Measurements from ENCODE around the gene IQCF2.
"Not testable (repeated sequence)": the region's sequence is repeated elsewhere in the genome, so short reads cannot be mapped to it uniquely, and the experiment has no call there.

Gene IQCF2

DNA sequence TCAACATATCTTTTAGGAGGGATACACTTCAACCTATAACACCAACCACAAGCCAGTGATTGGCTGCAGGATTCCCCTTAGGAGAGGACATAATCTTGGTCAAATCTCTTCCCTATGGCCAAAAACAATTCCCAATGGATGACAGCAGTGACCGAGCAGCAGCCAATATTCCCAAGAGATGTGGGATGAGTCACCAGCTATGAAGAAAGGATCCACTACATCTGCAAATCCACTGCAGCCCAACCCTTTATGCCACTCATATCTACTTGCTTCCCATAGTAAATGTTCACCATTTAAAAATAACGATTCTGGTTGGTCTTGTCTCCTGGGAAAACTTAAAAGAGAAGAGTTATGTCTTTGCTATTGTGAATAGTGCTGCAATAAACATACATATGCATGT is 18.5 kb downstream of the IQCF2 start:
- Histone ChIP-seq H3K9me3 (ENCODE audit: low read length) (no peaks in the 10 kb centered on the region), H3K4me3 (ENCODE audit: low read depth in 1 of 2, low read length in 2 of 2) (no peak overlapping the region), H3K27me3 (ENCODE audit: control insufficient read depth in 1 of 2, insufficient read depth in 2 of 2, low read length in 2 of 2) (no peaks in the 10 kb centered on the region)

DNA sequence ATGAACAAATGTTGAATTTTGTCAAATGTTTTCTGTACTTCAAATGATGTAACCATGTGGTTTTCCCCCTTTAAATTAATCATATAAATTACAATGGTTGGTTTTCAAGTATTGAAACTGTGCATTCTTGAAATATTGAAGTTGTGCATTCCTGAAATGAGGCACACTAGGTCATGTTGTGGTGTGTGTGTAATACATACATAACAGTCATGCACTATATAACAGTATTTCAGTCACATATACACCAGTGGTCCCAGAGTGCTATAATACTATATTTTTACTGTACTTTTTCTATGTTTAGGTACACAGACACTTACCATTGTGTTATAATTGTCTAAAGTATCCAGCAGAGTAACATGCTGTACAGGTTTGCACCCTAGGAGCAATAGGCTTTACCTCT is 25.0 kb downstream of the IQCF2 start:
- no peak overlapping the region for H3K27ac ChIP-seq (ENCODE audit: low read depth, low read length)
- no peaks in the 10 kb centered on the region for H3K4me1 ChIP-seq (ENCODE audit: insufficient read depth, low read length)
- H3K9ac ChIP-seq (ENCODE audit: low read length): no peak overlapping the region
- no peaks in the 10 kb centered on the region for H3K27me3 ChIP-seq (ENCODE audit: control insufficient read depth in 1 of 2, insufficient read depth in 2 of 2, low read length in 2 of 2)
- no peaks in the 10 kb centered on the region for H3K9me3 ChIP-seq (ENCODE audit: low read length)
- no peaks in the 10 kb centered on the region for H3K36me3 ChIP-seq (ENCODE audit: insufficient read depth, low read length)
- no peak overlapping the region for H3K4me3 ChIP-seq (ENCODE audit: low read depth in 1 of 2, low read length in 2 of 2)

More for the DNA sequence above, 18.5 kb downstream of the IQCF2 start:
- no peak overlapping the region for H3K27ac ChIP-seq (ENCODE audit: low read depth, low read length)
- no peak overlapping the region for H3K9ac ChIP-seq (ENCODE audit: low read length)
- H3K4me1 ChIP-seq (ENCODE audit: insufficient read depth, low read length): no peaks in the 10 kb centered on the region
- no peaks in the 10 kb centered on the region for H3K36me3 ChIP-seq (ENCODE audit: insufficient read depth, low read length)

DNA sequence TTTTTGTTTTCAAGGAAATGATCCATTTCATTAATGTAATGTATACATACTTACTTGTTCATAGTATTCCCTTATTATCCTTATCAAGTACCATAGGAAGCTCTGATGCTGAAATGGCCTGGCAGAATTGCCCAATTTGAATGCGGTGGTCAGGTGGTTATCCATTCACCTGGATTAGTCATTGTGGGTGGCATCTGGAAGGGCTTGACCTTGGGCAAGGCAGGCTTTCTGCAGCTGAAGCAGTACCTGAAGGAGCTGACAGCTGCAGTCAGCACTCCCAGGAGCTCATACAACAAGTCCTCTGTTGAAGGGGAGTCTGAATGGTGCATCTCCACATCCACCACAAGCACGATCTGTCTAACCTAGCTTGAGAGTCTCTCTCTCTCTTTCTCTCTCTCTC is 26.2 kb downstream of the IQCF2 start:
- Histone ChIP-seq H3K4me3 (ENCODE audit: low read depth in 1 of 2, low read length in 2 of 2) (no peak overlapping the region), H3K36me3 (ENCODE audit: insufficient read depth, low read length) (no peaks in the 10 kb centered on the region), H3K9me3 (ENCODE audit: low read length) (no peaks in the 10 kb centered on the region), H3K27me3 (ENCODE audit: control insufficient read depth in 1 of 2, insufficient read depth in 2 of 2, low read length in 2 of 2) (no peaks in the 10 kb centered on the region), H3K27ac (ENCODE audit: low read depth, low read length) (no peak overlapping the region), H3K4me1 (ENCODE audit: insufficient read depth, low read length) (no peaks in the 10 kb centered on the region), H3K9ac (ENCODE audit: low read length) (no peak overlapping the region)

DNA sequence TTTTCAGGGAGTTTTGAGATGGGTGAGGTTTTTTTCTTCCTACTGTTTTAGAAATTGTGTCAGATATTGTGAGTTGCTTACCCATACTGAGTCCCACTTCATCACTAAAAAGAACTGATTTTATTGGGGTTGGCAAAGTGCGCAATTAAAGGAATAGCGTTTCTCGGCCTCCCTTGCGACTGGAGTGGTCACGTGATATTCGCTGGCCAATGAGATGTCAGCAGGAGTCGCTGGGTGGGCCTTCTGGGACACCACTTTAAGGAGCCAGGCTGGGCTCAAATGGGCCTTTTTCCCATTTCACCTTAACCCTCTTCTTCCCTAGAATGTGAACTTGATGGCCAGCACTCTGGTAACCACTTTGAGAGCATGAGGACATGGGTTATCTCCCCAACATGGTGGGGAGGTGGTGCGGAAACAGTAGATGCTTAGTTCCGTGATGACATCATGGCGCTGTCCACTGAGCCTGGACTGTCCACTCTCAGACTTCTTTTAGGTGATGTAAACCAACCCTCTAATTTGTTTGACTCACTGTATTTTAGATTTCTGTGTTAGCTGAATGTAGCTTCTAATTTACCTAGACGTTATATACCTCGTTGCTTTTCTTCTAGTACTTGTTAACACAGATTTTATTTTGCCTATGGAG is 27.2 kb downstream of the IQCF2 start:
- Histone ChIP-seq H3K27ac (ENCODE audit: low read depth, low read length) (no peak overlapping the region), H3K4me1 (ENCODE audit: insufficient read depth, low read length) (no peaks in the 10 kb centered on the region), H3K36me3 (ENCODE audit: insufficient read depth, low read length) (no peaks in the 10 kb centered on the region), H3K9ac (ENCODE audit: low read length) (no peak overlapping the region), H3K9me3 (ENCODE audit: low read length) (no peaks in the 10 kb centered on the region), H3K4me3 (ENCODE audit: low read depth in 1 of 2, low read length in 2 of 2) (no peak overlapping the region), H3K27me3 (ENCODE audit: control insufficient read depth in 1 of 2, insufficient read depth in 2 of 2, low read length in 2 of 2) (no peaks in the 10 kb centered on the region)

DNA sequence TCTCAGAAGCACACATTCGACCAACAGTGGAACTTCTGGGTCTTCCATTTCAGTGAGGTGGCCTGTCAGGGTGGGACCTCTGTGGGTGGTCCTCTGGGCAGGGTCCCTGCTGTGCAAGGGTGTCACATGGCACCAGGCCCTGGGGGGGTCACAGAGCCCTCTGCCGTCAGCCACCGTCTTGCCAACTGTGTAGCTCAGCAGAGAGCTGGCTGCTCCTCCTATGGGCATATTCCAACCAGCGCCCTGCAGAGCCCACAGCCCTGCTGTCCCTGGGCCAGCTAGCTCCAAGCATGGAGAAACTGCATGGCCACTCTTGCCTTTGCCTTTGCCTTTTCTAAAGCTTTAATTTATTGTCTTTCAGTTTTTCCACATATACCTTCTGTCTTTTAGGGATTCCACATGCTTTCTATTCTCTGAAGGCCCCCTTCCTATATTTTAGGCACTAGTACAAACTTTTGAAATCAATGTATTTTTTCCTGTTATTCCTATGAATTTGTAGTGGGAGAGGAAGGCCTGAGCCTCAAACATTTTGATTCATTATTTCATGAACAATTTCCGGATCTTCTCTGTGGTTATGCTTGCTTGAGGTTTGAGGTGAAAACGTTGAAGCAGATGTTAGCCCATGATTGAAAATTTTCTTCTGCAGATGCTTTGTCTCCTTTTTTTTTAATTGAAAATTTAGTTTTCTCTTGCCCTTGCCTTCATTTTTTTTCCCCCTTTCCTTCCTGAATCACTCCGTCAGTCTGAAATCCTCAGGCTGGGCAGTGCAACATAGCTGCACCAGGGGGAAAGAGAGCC is 30.0 kb downstream of the IQCF2 start:
- Histone ChIP-seq H3K4me1 (ENCODE audit: insufficient read depth, low read length) (no peaks in the 10 kb centered on the region), H3K9me3 (ENCODE audit: low read length) (no peaks in the 10 kb centered on the region), H3K9ac (ENCODE audit: low read length) (no peak overlapping the region), H3K27me3 (ENCODE audit: control insufficient read depth in 1 of 2, insufficient read depth in 2 of 2, low read length in 2 of 2) (no peaks in the 10 kb centered on the region), H3K4me3 (ENCODE audit: low read depth in 1 of 2, low read length in 2 of 2) (no peak overlapping the region), H3K36me3 (ENCODE audit: insufficient read depth, low read length) (no peaks in the 10 kb centered on the region), H3K27ac (ENCODE audit: low read depth, low read length) (no peak overlapping the region)

DNA sequence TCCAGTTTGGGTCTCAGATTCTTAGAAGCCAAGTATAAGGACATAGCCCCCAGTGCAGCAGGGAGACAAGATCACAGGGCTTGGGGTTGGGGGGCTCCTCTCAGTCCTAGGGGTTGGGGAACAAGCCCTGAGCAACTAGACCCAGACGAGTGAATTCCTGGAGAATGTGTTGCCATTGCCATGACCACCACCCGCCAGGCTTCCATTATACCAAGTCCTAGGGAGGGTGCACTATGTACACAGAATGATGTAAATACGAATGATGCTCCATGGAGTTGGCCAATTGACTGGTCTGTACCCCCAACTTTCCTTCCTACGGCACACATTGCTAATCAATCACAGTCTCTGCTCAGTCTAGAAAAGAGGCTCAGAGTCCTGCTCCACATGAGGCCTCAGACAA is 33.0 kb downstream of the IQCF2 start:
- no peaks in the 10 kb centered on the region for H3K27me3 ChIP-seq (ENCODE audit: control insufficient read depth in 1 of 2, insufficient read depth in 2 of 2, low read length in 2 of 2)
- H3K36me3 ChIP-seq (ENCODE audit: insufficient read depth, low read length): no peaks in the 10 kb centered on the region
- no peaks in the 10 kb centered on the region for H3K9me3 ChIP-seq (ENCODE audit: low read length)
- H3K27ac ChIP-seq (ENCODE audit: low read depth, low read length): no peak overlapping the region
- H3K4me3 ChIP-seq (ENCODE audit: low read depth in 1 of 2, low read length in 2 of 2): no peak overlapping the region
- no peak overlapping the region for H3K9ac ChIP-seq (ENCODE audit: low read length)
- no peaks in the 10 kb centered on the region for H3K4me1 ChIP-seq (ENCODE audit: insufficient read depth, low read length)

DNA sequence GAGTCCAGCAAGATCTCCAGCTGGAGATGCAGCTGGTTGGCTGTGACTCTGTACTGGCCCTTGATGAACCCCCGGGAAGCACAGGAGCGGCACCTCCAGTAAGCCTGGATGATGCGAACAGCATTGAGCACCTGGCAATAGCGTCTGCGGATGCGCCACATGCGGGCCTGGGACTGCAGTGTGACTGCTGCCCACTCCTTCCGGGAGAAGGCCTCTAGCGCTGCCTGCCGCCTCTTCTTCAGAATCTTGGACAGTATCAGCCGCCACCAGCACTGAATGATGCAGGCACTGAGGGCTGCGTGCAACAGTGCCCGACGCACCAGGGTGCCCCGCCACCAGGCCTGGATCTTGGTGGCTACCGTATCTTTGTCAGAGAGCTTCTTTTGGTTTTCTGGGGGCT is 33.5 kb downstream of the IQCF2 start:
- no peaks in the 10 kb centered on the region for H3K27me3 ChIP-seq (ENCODE audit: control insufficient read depth in 1 of 2, insufficient read depth in 2 of 2, low read length in 2 of 2)
- no peak overlapping the region for H3K9ac ChIP-seq (ENCODE audit: low read length)
- no peaks in the 10 kb centered on the region for H3K36me3 ChIP-seq (ENCODE audit: insufficient read depth, low read length)
- no peaks in the 10 kb centered on the region for H3K4me1 ChIP-seq (ENCODE audit: insufficient read depth, low read length)
- H3K4me3 ChIP-seq (ENCODE audit: low read depth in 1 of 2, low read length in 2 of 2): no peak overlapping the region
- no peaks in the 10 kb centered on the region for H3K9me3 ChIP-seq (ENCODE audit: low read length)
- H3K27ac ChIP-seq (ENCODE audit: low read depth, low read length): no peak overlapping the region

DNA sequence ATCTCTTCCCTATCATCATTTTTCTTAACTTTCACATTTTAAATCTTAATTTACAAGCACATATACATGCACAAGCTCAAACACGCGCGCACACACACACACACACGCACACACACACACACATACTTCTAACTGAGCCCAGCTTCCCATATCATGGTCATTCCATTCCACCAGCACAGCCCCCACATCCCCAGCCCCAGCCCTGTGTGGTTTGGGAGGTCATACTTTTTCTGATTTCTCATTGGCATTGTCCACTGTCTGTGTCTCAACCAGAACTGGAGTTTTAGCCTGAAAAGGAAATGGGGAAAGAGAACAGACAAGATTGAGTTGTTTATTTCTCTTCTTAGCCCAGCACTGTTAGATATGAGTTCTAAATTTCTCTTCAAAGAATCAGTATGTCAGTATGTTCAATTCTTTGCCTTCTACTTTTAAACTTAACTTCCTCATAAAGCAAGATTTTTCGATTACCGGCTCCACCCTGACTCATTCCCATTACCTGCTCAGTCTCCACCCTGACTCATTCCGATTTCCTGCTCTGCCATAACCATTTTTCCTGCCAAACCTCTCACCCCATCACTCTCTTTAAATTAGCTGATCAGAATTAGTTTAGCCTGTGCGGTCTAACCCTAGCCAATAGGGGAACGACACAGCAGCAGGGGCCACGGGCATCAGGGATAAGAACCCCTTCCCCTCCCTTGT is 35.3 kb downstream of the IQCF2 start:
- H3K27me3 ChIP-seq (ENCODE audit: control insufficient read depth in 1 of 2, insufficient read depth in 2 of 2, low read length in 2 of 2): no peaks in the 10 kb centered on the region
- no peak overlapping the region for H3K9ac ChIP-seq (ENCODE audit: low read length)
- no peak overlapping the region for H3K27ac ChIP-seq (ENCODE audit: low read depth, low read length)
- no peaks in the 10 kb centered on the region for H3K9me3 ChIP-seq (ENCODE audit: low read length)
- no peaks in the 10 kb centered on the region for H3K4me1 ChIP-seq (ENCODE audit: insufficient read depth, low read length)
- no peaks in the 10 kb centered on the region for H3K36me3 ChIP-seq (ENCODE audit: insufficient read depth, low read length)
- H3K4me3 ChIP-seq (ENCODE audit: low read depth in 1 of 2, low read length in 2 of 2): no peak overlapping the region

DNA sequence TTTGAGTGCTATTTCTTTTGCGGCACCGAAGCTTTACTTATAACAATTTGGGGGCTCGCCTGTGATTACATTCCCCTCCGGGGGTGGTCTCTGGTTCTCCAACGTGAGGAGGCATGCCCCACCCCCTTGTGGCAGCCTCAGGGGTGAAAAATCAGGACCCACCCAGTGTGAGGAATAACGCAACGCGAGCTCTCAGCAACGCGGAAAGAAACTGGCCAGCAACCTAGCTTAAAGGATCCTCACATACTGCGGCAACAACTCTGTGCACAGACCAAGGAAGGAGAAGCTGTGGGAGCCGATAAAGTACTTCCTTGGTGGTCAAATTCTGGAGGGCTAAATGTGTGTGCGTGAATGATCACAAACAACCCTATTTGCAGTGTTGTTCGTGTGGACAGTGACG is 36.0 kb downstream of the IQCF2 start:
- Histone ChIP-seq H3K9ac (ENCODE audit: low read length) (no peak overlapping the region), H3K4me1 (ENCODE audit: insufficient read depth, low read length) (no peaks in the 10 kb centered on the region), H3K9me3 (ENCODE audit: low read length) (no peaks in the 10 kb centered on the region), H3K27me3 (ENCODE audit: control insufficient read depth in 1 of 2, insufficient read depth in 2 of 2, low read length in 2 of 2) (no peaks in the 10 kb centered on the region), H3K4me3 (ENCODE audit: low read depth in 1 of 2, low read length in 2 of 2) (no peak overlapping the region), H3K36me3 (ENCODE audit: insufficient read depth, low read length) (no peaks in the 10 kb centered on the region), H3K27ac (ENCODE audit: low read depth, low read length) (no peak overlapping the region)

DNA sequence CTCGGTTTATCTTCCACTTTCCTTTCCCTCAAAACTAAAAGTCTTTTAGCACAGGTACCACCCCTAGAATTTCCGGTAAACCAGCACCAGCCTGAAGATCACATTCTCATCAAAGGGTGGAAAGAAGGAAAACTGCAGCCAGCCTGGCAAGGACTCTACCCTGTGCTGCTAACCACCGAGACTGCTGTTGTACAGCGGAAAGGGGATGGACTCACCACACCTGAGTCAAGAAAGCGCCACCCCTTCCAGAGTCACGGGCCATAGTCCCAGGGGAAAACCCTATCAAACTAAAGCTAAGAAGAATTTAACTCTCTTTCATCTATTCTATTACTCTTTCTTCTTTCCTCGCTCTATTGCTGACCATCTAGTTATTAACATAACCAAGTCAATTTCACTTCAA is 38.6 kb downstream of the IQCF2 start:
- H3K27me3 ChIP-seq (ENCODE audit: control insufficient read depth in 1 of 2, insufficient read depth in 2 of 2, low read length in 2 of 2); H3K36me3 ChIP-seq (ENCODE audit: insufficient read depth, low read length); H3K4me1 ChIP-seq (ENCODE audit: insufficient read depth, low read length); H3K27ac ChIP-seq (ENCODE audit: low read depth, low read length); H3K4me3 ChIP-seq (ENCODE audit: low read depth in 1 of 2, low read length in 2 of 2); H3K9ac ChIP-seq (ENCODE audit: low read length); H3K9me3 ChIP-seq (ENCODE audit: low read length): not testable (repeated sequence)

DNA sequence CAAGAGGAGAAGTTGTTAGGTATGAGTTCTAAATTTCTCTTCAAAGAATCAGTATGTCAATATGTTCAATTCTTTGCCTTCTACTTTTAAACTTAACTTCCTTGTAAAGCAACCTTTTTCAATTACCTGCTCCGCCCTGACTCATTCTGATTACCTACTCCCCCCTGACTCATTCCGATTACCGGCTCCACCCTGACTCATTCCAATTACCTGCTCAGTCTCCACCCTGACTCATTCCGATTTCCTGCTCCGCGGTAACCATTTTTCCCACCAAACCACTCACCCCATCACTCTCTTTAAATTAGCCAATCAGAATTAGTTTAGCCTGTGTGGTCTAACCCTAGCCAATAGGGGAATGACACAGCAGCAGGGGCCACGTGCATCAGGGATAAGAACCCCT is 40.9 kb downstream of the IQCF2 start:
- H3K9ac ChIP-seq (ENCODE audit: low read length); H3K36me3 ChIP-seq (ENCODE audit: insufficient read depth, low read length); H3K4me3 ChIP-seq (ENCODE audit: low read depth in 1 of 2, low read length in 2 of 2); H3K4me1 ChIP-seq (ENCODE audit: insufficient read depth, low read length); H3K27ac ChIP-seq (ENCODE audit: low read depth, low read length); H3K27me3 ChIP-seq (ENCODE audit: control insufficient read depth in 1 of 2, insufficient read depth in 2 of 2, low read length in 2 of 2); H3K9me3 ChIP-seq (ENCODE audit: low read length): not testable (repeated sequence)
